GM18517 (cell line): ENCODE data around the gene GLB1L.

Experiments
- ATAC-seq: cut with Tn5 transposase; IDR thresholded peaks from one replicate; pipeline ENCODE4 v1.9.1; 2021; ENCODE audit warnings: mild to moderate bottlenecking, moderate library complexity; ENCODE audit not compliant: unreplicated experiment

GLB1L gene

DNA sequence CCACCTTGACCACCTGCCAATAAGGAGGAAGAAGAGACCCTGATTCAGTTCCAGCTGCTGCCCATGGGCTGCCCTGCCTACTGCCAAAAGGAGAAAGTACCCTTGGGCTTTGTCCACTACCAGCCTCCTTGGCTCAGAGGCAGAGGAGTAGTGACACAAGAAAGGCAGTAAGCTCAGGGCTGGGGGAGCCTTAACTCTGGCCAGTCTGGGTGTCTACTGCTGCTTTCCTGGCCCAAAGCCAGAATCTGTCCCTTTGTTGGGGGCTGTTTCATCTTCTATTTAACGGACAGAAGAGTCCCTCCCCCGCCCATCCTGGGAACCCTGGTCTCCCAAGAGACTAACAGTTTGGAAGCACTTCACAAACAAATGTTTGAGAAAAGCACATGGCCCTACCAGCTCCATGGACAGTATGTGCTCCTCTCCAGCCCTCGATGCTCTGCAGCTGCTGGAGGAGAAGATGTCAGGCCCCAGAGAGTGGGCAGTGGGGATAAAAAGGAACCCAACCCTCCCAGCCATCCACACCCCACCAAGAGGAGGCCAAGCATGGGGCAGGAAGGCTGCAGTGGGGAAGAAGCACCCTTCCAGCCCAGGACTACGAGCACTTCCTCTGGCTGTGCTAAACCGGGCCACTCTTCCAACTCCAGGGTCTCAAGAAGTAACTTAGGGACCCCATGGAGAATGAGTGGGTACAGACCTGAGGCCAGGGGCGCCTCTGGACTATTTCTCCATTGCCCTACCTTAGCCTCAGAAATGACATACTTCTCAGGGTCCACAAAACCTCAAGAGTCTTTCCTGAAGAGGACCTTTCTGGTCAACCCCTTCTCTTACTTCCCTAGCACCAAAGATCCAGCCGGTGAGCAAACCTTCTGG lies 17.0 kb downstream of the GLB1L start:
- no peak for ATAC-seq

DNA sequence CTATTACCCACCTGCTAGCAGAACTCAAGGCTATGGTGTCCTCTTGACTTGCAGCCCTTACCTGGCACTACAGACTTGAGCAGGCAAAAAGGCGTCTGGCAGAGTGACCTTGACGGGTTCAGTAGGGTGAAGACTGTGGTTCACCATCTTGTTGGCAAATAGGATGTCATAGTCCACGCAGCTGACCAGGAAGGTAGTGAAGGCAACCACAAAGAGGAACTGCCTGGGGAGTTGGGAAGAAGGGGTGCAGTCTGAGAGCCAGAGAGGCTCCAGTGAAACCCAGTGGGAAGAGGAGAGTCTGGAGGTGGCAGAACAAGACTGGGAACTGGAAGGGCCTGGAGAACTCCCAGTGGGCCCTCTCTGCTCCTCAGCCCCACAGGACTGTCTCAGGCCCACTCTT lies 19.9 kb downstream of the GLB1L start:
- no peak for ATAC-seq

DNA sequence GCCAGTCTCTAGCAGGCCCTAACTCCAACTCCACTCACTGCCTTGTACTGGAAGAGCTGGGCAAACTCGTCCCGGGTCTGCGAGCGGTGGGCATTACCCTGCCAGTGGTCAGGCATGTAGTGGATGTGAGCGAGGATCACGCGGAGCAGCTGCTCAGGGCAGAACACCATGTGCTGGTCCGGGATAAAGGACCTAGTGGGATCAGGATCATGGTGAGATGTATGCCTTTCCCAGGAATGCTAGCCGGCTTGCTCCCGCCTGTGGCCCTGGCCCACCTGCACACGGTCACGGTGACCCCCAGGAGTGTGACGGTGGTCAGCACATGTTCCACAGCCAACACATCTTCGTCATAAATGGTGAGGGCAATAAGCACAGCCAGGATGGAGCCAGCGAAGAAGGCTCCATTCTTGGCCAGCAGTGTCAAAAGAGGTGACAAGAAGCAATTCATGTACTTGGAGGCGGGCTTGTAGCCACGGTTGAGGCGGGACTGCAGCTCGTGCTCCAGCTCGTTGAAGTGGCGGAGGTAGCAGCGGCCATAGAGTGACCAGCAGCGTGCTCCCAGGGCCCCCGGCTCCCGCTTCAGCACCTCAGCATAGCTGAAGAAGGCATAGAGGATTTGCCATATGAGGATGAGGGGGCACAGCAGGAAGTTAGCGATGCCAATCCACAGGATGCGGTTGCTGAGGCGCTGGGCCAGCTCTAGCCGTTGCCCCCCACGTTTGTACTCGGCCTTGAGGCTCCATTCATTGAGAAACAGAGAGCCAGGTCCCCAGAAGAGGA lies 21.2 kb downstream of the GLB1L start:
- ATAC-seq: no peak

DNA sequence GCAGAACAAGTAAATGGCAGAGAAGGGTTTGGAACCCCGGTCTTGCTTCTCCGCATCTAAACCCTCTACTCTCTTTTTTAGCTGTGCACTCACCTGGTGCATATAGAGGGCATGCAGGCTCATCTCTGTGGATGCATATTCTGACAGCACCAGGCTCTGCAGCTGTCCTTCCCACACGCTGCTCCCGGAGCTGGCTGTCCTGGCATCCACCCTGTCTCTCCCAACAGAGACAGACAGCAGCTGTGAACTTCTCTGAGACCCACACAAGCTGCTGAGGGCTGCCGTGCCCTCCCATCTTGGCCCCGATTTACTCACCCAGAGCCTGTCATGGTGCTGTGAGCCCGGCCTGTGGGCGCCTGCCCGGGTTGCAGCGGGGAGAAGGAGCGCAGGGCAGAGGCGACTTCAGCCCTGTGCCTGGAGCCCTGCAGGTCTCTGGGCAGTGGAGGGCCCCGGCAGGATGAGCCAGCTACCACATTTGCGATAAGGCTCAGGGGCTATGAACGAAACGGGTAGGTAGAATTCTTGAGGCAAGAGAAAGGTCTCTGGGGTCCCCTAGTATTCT lies 23.2 kb downstream of the GLB1L start:
- ATAC-seq: no peak

DNA sequence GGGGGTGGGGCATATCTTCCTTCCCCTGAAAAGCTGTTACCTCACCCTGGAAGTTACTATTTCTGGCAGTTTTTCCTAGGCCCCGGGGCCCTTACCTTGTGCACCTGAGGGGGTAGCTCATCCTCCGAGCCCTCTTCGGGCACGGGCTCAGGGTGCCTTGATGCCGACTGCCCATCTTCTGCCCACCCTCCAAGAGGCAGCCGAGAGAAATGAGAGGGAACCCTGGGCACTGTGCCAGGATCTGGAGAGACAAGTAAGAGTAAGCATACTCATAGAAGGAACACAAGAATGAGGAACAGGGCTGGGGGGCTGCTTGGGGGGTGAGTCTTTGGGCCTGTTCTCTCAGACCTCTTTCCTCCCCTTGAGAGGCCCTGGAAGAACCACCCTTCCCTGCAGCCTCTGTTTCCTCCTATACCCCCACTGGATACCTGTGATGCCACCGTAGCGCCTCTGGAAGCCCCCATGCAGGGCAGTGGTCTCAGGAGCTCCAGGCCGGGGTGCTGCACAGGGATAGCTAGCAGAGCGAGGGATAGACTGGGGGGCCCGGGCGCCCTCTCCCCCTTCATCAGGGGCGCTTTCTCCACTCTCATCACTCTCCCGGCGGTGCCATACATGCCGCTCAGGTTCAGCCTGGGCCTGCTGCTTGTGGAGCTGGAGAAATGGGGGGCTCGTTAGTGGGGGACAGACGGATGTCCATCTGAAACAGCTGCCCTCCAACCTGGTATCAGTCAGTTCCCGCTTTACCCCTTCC lies 24.4 kb downstream of the GLB1L start:
- no peak for ATAC-seq

DNA sequence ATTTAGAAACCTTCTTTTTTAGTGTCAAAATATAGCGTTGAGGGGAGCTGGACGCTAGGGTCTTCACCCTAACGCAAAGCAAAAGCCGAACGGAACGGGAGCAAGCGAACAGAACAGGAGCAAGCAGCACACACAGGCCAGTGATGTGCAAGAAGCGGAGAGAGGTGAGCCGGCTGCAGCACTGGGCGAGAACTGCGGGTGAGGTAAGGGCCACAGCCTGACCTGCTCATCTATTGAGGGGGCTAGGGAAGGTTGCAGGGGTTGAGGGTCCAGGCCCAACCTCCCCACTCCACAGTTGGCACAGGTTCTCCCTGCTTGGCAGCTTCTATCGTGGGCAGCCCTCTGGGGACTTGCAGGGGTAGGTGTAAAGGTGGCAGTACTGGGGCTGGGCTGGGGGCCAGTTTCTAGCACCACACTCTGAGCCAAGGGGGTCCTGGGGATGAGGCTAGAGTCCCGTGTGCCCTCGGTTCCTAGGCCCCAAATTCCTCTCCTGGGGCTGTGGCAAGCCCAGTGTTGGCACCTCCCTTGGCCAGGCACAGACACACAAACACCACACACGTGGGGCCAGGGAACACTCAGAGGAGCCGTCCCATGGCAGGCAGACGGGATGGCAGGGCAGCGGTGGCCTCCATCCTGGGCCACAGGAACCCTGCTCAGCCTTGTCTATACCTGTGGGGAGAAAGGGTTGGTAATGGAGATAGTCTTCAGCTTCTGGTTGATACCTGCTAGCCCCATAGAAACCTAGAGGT lies 25.3 kb downstream of the GLB1L start:
- no peak for ATAC-seq

DNA sequence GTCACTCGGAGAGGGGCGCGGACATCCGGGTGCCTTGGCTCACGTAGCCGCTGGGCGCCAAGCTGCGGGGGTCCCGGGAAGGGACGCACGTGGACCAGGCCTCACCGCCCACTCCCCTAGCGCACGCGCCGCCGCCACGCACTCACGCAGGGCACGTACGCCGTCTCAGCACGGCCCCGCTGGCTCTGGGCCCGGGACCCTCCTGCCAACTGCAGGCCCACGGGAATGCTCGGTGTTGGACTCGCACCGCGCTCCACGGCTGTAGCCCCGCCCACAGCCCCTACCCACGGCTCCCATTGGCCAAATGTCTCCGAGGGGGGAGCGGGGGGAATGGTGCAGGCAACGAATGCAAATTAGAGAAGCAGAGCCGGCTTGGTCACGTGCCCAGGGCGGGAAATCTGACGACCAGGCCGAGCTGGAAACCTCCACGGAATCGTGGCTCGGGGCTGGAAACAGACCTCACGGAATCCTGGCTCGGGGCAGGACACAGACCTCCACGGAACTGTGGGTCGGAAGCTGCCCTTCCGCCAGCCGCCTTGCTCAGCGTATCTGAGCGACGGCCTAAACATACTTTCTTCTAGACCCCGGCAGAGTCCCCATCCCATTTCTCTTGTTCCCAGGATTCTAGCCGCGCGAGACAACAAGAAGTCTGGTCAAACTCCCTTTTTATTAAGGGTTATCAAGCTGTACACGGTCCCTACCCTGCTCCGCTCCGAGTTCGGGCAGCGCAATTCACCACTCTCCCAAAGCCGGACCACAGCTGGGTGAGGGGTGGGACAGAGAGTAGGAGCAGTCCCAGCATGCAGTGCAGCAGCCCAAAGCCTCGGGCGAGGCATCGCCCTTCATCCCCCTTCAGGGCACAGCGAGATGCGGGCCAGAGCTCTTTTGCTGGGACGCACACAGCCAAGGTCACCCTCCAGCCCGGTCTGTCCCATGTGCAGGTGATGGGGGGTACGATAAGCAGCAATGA lies 26.2 kb downstream of the GLB1L start, which contains the start of gene ABCB6:
Gene ABCB6 (minus strand): TSS at position 227 of the 970 bp plus-strand sequence. CDS start 285 bp downstream, outside the sequence.
- ATAC-seq: peak; percentile 70

DNA sequence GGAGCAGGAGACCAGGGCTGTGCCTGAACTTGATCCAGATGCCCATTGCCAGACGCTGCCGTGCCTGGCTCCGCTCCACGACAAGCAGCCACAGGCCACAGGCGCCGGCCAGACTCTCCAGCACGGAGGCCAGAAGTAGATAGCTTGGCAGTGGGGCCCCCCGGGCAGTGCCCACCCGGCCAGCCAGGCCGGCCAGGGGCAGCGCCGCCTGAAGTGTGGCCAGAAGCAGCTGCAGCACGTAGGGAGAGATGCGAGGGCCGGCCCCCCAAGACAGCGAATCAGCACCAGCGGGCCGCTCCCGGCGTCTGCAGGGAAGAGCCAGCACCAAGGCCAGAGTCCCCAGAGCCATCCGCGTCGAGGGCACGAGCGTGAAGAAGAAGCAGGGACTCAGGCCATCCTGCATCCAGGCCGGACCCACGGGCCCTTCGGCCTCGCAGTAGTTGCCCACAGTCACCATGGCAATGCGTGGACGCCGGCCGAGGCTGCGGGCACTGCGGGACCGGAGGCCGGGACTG lies 27.0 kb downstream of the GLB1L start:
- ATAC-seq: peak; percentile 14

DNA sequence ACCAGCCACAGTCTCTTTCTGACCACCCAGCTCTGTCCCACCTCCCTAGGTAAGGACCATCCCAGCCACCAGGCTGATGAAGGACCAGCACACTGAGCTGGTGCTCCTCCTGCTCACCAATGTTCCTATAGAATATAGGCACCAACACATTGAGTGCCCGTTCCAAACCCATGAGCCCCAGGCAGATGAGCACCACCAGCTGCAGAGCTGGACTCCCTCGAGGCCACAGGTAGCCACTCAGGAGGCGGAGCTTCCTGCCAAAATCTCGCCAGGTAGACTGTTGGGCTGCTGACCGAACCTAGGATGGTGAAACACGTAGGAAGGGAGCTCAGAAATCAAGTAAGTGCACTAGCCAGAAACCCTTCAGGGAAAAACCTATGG lies 28.7 kb downstream of the GLB1L start:
- ATAC-seq: no peak

DNA sequence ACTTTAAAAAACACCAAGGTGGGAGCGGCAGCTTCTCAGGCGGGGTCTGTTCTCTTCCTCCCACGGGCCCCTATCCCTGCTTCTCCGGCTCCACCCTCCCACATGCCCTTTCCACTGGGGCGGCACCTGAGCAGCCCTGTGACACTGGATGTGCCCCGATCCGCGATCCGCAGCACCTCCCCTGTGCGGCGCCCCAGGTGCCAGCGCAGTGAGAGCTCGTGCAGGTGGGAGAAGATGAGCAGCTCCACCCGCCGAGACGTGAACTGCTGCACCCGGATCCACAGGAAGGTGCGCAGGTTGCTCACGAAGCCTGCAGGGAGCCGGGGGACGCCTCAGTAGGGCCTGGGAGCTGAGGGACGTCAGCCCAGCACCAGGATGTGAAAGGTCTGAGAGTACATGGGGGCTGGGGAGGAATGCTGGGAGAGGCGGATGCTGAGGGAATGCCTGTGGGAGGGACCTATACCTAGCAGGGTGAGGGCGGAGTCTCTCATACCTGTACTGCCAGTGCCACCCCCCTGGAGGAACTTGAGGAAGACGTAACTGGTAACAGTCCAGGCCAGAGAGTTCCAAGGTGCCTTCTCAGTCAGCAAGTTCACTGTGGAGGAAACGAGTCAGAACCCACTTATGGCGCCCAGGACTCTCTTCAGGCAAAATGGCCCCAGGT lies 29.2 kb downstream of the GLB1L start:
- ATAC-seq: no peak

DNA sequence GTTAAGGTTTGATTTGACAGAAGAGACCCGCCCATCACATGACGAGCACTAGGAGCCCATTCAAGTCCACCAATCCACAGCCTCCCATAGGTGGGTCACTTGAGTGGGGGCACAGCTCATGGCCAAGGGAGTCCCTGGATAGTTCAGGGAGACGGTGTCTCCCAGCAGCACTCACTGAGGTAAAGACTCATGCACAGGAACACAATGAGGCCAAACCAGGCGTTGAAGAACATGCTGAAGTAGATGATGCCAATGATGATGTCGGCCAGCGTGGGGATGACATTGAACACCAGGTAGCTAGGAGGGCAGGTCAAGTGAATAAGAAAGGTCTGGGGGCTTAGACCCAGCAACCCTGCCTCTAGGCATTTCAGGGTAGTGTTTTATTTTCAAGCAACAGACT lies 30.5 kb downstream of the GLB1L start:
- ATAC-seq: no peak

DNA sequence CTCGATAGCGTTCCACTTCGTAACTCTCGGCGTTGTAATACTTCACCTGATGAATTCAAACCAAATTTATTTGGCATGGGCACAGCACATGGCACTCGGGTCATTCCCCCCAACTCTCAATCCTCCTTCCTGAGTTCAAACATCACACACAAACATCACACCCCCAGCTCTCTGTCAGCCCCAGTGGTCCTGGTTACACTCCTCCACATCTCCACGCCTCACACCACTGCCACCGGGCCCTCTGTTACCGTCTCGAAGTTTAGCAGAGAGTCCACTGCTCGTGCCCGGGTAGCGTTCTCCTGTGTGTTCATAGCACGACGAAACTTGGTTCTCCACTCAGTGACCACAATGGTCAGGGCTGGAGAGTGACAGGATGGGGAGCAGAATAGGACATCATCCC lies 31.1 kb downstream of the GLB1L start:
- no peak for ATAC-seq

DNA sequence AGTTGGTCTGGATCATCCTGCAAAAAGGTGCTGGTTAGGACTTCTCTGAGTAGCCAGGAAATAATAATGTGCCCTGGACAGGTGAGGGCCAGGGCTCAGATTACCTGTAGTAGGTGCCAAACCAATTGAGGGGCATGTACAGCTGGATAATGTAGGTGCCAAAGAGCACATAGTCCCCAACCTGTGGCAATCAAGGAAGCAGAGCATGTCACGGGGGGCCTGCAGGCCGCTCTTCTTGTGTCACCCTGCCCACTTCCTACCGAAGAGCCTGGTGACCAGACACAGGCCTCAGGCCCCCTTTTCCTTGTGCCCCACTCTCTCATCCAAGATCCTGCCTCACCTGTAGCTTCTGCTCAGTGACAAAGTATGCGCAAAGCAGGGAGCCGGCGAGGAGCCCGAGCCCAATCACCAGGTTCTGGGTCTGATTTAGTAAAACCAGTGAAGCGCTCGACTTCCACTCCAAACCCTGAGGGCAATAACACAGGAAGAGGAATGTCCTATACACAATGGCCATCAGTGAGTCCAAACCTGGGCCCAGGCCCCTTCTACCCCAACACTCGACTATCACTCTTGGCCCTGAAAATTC lies 31.7 kb downstream of the GLB1L start:
- ATAC-seq: no peak

DNA sequence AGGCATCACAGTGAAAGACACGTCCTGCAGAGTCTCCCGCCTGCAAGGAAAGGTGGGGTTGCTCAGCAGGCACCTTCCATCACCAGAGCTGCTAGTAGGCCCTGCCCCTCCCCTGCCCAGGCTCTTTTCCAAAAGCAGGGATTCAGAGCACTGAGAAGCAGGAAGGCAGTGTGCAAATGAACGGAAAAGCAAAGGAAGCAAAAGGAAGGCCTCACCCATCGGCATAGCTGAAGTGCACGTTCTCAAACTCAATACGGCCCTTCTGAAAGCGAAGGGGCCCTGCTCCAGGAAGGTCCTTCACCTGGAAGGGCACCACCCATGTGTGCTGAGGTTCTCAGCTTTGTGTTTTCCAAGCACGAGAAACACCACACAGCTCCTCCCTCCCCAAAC lies 32.2 kb downstream of the GLB1L start:
- no peak for ATAC-seq

DNA sequence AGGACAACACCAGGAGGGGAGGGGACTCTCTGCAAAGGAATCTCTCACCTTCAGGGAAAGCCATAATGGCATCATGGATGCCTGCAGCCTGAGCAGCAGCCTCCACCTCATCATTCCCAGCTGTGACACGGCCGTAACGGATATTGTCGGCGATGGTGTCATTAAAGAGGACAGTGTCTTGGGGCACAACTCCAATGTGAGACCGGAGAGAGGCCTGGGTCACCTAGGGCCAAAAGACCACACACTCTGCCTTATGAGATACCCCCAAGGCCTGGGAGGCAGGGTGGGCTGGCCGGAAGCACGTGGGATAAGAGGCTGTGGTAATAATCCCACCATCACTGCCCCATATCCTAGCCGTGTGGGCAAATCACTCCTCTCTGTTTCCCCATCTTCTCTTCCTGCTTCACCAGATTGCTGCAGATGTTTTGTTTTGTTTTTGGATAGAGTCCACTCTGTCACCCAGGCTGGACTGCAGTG lies 34.3 kb downstream of the GLB1L start:
- no peak for ATAC-seq

DNA sequence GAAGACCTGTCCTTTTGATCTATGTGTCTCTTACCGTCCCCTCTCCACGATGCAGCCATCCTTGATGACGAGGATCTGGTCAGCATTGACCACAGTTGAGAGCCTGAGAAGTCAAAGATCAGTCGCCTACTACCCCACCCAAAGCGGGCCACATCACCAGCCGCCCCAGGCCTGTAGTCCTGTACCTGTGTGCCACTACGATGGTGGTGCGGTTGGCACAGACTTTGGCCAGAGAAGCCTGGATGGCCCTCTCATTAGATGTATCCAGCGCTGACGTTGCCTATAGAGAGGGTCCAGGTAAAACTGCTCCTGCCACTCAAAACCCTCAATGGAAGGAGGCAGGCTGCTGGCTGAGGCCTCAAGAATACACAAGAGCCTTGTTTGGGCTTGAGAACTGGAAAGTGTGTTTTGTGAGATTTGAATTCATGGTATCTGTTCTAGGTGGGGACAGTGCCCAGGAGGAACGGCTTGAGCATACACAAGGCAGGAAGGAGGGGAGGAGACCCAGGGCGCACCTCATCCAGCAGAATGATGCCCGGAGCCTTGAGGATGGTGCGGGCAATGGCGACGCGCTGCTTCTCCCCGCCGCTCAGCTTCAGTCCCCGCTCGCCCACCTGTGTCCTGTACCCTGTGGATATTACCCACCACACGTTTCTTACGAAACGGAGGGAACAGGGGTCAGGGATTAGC lies 34.9 kb downstream of the GLB1L start:
- no peak for ATAC-seq
